Pancreas (tissue), 10 donors: ENCODE results near the gene FGF22. TPM values are rescaled to one million over a fixed set of nuclear protein-coding genes. Genes with fewer than 3 reads are reported as not detected.

Experiments
- ATAC-seq, 4 donors: fragments of 200-7000 bp; cut with Tn5 transposase; one replicate each; pipeline versions ENCODE4 v1.8.0 to v1.9.1; 2020; ENCODE audit warnings: mild to moderate bottlenecking in 4 of 4, moderate library complexity in 4 of 4
- DNase-seq, 6 donors: peaks; one replicate each; pipeline ENCODE4 v3.0.0-alpha.2; 2020
- FAIRE-seq: peaks from 2 replicates; lab custom pipeline; 2012; peaks lifted over from hg19 to GRCh38; lab: Jason Lieb, UNC
- H3K27ac ChIP-seq, 4 donors: fragments of 200-600 bp; sonication (generic); 1 replicate in 3 of 4; 2 replicates in 1 of 4; pipeline versions ENCODE4 v1.5.0 to v1.8.0; 2020
- H3K27me3 ChIP-seq, 4 donors: fragments of 200-600 bp; one replicate each; pipeline ENCODE4 v1.8.0; 2021
- H3K36me3 ChIP-seq, 3 donors: fragments of 200-600 bp; sonication (generic) in 1 of 3; one replicate each; pipeline versions ENCODE4 v1.5.0 to v1.8.0; 2020 to 2021
- H3K4me1 ChIP-seq, 3 donors: fragments of 200-600 bp; one replicate each; pipeline ENCODE4 v1.8.0; 2021
- H3K4me3 ChIP-seq, 4 donors: fragments of 200-600 bp; sonication (generic) in 2 of 4; one replicate each; pipeline versions ENCODE4 v1.5.0 to v1.8.0; 2020 to 2021
- H3K9me3 ChIP-seq, 4 donors: fragments of 200-600 bp; one replicate each; pipeline ENCODE4 v1.8.0; 2021
- WGBS, 2 donors: extraction: QIAGEN DNeasy Blood & Tissue Kit; methylation state at CpG; one replicate each; pipeline ENCODE4 v1.1.7; 2013; 5-methylcytosine and 5-hydroxymethylcytosine counted together
- intact Hi-C, 3 donors: fragments of 100-400 bp; cut with DNase I; formaldehyde crosslinking; loops; one replicate each; pipeline versions ENCODE4 v1.11.1 to v1.14.2; 2022
- polyA plus RNA-seq, 2 donors: library from polyadenylated mRNA; stranded (reverse); fragments of 200-250 nt; gene quantifications; one replicate each; pipeline ENCODE4 v1.2.3, GENCODE V29; 2013
- total RNA-seq, 6 donors: library from RNA; stranded (reverse); fragmentation: NEBNext Ultra II Directional in 4 of 6; extraction: Animal tissue kit (Norgen Biotek cat#: 25700) in 4 of 6; gene quantifications; one replicate each; pipeline versions ENCODE4 v1.2.1 to v1.2.4, GENCODE V29; 2021 to 2023
- TF ChIP-seq, protein P1 (sequence below), 4 donors: fragments of 200-600 bp; sonication (generic) in 3 of 4; IDR thresholded peaks; one replicate each; pipeline versions ENCODE4 v1.5.0 to v1.8.0; 2021; ENCODE audit warnings: antibody characterized with exemption in 4 of 4
- donor health status: healthy with polysubstance abuse.
- donor health status: DM: no; HTN: no; CAD: no; lungs with moderate emphysema.
- donor health status: DM: no; HTN: no; CAD: no.
- donor health status: control.
- donor health status: control.
- donor health status: Bipolar disorder and iron deficiency.
- donor health status: DM: yes; HTN: yes; CAD: no.
- donor health status: DM: no; HTN: no; CAD: no.
- donor health status: DM: no; HTN: no; CAD: no.
- donor health status: DM: yes; HTN: yes; CAD: no.

Gene FGF22
- total and polyA plus RNA-seq, 8 donors, result 0.12 to 0.53 (median 0.24) TPM; not detected in 2

DNA sequence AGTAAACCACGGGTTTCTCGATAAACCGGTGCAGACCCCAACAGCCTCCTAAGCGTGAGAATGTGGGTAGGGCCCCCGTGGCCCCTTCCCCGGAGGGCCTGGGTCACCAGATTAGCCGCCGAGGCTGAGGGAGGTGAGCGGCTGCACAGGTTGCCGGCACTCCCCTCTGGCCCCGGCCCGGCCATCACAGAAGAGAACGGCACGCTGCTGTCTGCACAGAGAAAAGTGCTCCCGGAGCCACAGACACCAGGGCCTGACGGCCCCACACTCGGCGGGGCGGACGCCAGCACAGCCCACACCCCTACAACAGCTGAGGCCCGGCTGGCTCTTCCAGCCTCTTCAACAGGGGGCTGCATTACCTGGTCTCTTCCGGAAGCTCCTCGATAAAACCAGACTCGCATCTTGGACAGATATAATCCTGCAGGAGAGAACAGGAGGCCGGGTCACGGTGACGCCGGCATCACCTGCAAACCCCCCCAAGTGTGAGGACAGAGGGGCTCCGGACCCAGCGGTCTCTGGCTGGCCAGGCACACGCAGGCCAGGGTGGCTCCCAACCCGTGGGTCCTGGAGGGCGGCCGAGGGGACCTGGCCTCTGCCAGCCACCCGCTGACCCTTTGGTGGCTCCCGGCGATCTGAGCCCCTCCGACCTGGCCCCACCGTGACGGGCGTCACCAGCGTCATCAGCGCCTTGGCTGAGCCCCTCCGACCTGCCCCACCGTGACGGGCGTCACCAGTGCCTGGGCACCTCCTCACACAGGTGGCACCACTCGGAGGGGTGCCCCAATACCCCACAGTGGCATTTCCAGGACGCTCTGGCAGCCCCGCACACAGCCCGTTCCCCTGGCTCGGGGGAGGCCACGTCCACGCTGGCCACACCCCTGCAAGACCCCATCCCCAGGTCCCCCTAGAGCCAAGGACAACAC is 13.0 kb downstream of the FGF22 start:
- Histone ChIP-seq H3K27ac (no peak overlapping the region), H3K4me1 (no peaks in the 10 kb centered on the region), H3K27me3 (no peaks in the 10 kb centered on the region), H3K9me3 (no peaks in the 10 kb centered on the region), H3K36me3 (peaks cover 0 to 42% (median 20%) of the 10 kb centered on the region in 3 donors), H3K4me3 (no peak overlapping the region)
- intact Hi-C loops, result no loop called here
- TF ChIP-seq, protein P1, sequence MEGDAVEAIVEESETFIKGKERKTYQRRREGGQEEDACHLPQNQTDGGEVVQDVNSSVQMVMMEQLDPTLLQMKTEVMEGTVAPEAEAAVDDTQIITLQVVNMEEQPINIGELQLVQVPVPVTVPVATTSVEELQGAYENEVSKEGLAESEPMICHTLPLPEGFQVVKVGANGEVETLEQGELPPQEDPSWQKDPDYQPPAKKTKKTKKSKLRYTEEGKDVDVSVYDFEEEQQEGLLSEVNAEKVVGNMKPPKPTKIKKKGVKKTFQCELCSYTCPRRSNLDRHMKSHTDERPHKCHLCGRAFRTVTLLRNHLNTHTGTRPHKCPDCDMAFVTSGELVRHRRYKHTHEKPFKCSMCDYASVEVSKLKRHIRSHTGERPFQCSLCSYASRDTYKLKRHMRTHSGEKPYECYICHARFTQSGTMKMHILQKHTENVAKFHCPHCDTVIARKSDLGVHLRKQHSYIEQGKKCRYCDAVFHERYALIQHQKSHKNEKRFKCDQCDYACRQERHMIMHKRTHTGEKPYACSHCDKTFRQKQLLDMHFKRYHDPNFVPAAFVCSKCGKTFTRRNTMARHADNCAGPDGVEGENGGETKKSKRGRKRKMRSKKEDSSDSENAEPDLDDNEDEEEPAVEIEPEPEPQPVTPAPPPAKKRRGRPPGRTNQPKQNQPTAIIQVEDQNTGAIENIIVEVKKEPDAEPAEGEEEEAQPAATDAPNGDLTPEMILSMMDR (IDR thresholded peaks at IDR 0.05), result no peak
- ATAC-seq (no peak), DNase-seq (peak in 1 of 6 donors; percentile 77), FAIRE-seq (no peak)
- WGBS, 2 donors, result 93 to 94% methylated on average over 48 to 54 of the region's 54 CpGs

DNA sequence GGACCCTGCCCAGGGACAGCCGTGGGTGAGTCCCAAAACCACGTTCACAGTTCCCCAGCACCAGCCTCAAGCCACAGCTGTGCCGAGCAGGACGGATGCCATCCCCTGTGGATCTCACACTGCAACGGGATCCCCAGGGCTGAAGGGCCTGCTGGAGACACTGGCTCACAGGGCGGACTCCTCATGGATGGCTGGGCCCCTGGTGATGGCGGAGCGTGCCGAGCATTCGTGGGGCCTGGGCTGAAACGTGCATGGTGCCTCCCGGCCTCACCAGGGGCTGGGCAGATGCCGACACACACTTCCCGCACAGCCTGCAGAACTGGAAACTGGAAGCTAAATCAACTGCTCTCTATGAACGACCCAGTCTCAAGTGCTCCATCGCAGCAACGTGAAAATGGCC is 13.7 kb downstream of the FGF22 start:
- peak in 1 of 6 donors; percentile 61 for DNase-seq
- no peaks in the 10 kb centered on the region for H3K4me1 ChIP-seq
- intact Hi-C loops, result no loop called here
- H3K27ac ChIP-seq, result no peak overlapping the region
- H3K36me3 ChIP-seq, result peaks cover 0 to 35% (median 17%) of the 10 kb centered on the region in 3 donors
- H3K4me3 ChIP-seq, result no peak overlapping the region
- FAIRE-seq, result no peak
- no peaks in the 10 kb centered on the region for H3K27me3 ChIP-seq
- ATAC-seq, result no peak
- TF ChIP-seq, protein P1 (IDR thresholded peaks at IDR 0.05), result no peak
- no peaks in the 10 kb centered on the region for H3K9me3 ChIP-seq
- WGBS, 2 donors, result 86 to 89% methylated on average over 17 of the region's 17 CpGs

DNA sequence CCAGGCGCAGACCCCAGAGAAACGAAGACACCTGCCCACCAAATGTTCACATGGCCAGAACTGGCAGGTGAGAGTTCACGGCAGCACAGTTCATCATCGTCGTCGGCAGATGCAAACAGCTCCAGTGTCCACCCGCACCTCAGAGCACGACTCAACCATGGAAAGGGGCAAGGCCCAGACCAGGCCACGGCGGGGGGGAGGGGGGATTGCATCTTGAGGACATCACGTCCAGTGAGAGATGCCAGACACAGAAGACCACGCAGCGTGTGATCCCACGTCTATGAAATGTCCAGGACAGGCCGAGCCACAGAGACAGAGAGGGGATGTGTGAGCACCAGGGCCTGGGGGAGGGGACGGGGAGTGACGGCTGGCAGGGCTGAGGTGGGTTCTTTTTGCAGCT is 16.0 kb downstream of the FGF22 start:
- no peak overlapping the region for H3K4me3 ChIP-seq
- 81 to 84% methylated on average over 17 of the region's 17 CpGs for WGBS, 2 donors
- H3K36me3 ChIP-seq, result peaks cover 0 to 24% (median 7%) of the 10 kb centered on the region in 3 donors
- intact Hi-C loops, result no loop called here
- ATAC-seq (no peak), FAIRE-seq (no peak), DNase-seq (peak in 2 of 6 donors; percentile 32 to 54)
- no peaks in the 10 kb centered on the region for H3K9me3 ChIP-seq
- no peak overlapping the region for H3K27ac ChIP-seq
- TF ChIP-seq, protein P1 (IDR thresholded peaks at IDR 0.05), result no peak
- H3K4me1 ChIP-seq, result peaks cover 0 to 11% (median 0%) of the 10 kb centered on the region in 3 donors
- no peaks in the 10 kb centered on the region for H3K27me3 ChIP-seq

DNA sequence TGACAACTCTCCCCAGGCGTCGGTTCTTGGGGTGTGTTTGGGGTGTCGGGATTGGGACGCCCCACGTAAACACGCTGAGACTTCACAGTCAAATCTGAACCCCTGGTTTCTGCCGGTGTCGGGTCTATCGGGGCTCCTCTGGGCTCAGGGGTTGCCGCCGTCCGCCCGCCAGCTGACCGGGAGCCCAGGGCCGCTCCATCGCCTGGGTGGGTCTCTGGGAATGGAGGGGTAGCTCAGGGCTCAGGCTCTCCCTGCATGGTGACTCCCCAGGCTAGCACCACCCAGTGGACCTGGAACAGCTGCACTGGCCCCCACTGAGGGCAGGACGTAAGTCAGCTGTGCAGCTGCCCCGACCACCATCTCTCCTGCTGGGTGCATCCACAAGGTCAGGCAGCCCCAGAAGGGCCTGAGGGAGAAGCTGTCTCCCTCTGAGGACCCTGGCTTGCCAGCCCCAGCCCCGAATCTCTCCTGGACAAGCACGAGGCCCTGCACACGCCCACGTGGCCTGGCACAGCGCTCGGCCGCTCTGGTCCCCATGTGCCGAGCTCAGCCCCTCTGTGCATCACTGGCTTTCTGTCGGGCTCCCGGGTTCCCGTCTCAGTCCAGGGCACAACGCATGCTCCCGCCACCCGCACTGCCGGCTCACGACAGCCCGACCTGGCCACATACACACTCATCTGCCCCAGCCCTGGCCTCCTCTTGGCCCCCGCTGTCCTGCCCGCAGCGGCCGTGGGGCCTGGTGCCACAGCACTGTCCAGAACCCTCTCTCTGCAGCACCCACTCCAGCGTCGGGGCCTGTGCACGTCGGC is 17.3 kb downstream of the FGF22 start:
- Histone ChIP-seq H3K9me3 (no peaks in the 10 kb centered on the region), H3K27me3 (no peaks in the 10 kb centered on the region), H3K36me3 (peaks cover 0 to 13% (median 0%) of the 10 kb centered on the region in 3 donors), H3K4me1 (peaks cover 0 to 18% (median 8%) of the 10 kb centered on the region in 3 donors), H3K27ac (no peak overlapping the region), H3K4me3 (no peak overlapping the region)
- 85 to 86% methylated on average over 43 of the region's 43 CpGs for WGBS, 2 donors
- FAIRE-seq (no peak), ATAC-seq (no peak), DNase-seq (peak in 2 of 6 donors; percentile 38 to 69)
- intact Hi-C loops, result no loop called here
- TF ChIP-seq, protein P1 (IDR thresholded peaks at IDR 0.05), result no peak
